Measurements from ENCODE around the gene KCNJ1. TPM values are rescaled to one million over a fixed set of nuclear protein-coding genes. Genes with fewer than 3 reads are reported as not detected.
A peak's percentile ranks its signal among the peaks of the same experiment; 100 is the strongest.

KCNJ1 gene
- total RNA-seq, 5 donors from 2014 or later (not counting 1 experiment from before 2014, with no cell fraction given), result not detected

GRCh38 chr11:128911701-128912100 lies 44.6 kb upstream of the KCNJ1 start:
- no peak overlapping the region for H3K4me3 Mint-ChIP-seq
- no peaks in the 10 kb centered on the region for H3K9me3 Mint-ChIP-seq
- ChIA-PET POLR2A (interaction anchor here in 1 of 2 donors (0.6 kb wide), 1 partner anchor 999 kb away, joined by 3 read pairs; no protein-coding TSS in a partner anchor), CTCF (no interaction called here)
- Histone ChIP-seq H3K36me3 (ENCODE audit: control insufficient read depth in 2 of 2, extremely low read depth in 1 of 2, insufficient read depth in 1 of 2, low read length in 1 of 2) (no peaks in the 10 kb centered on the region), H3K27ac (ENCODE audit: low read length) (no peak overlapping the region), H3K27me3 (replicated peaks in 1 of 2; ENCODE audit: control insufficient read depth in 2 of 2, extremely low read depth in 1 of 2, insufficient read depth in 2 of 2, low read length in 1 of 2) (peaks cover 0 to 67% of the 10 kb centered on the region in 2 experiments), H3K4me1 (ENCODE audit: control insufficient read depth in 1 of 2, extremely low read depth in 1 of 2, insufficient read depth in 2 of 2, low read length in 2 of 2) (no peaks in the 10 kb centered on the region), H3K9me3 (no peaks in the 10 kb centered on the region), H3K4me3 (ENCODE audit: control insufficient read depth in 1 of 2, extremely low read depth in 1 of 2, low read length in 1 of 2) (no peak overlapping the region)
- peaks cover 0 to 4% (median 3%) of the 10 kb centered on the region in 3 donors for H3K4me1 Mint-ChIP-seq
- no peak for DNase-seq
- no peak for ATAC-seq (replicated peaks in 1 of 4)
- 85% methylated on average over 9 of the region's 18 CpGs for WGBS (ENCODE audit: insufficient coverage)
- H3K27me3 Mint-ChIP-seq, result peaks cover 33 to 65% of the 10 kb centered on the region in 2 donors
- H3K27ac Mint-ChIP-seq, result no peak overlapping the region
- no peaks in the 10 kb centered on the region for H3K36me3 Mint-ChIP-seq

GRCh38 chr11:128911239-128911638 lies 44.1 kb upstream of the KCNJ1 start:
- H3K27ac Mint-ChIP-seq, result no peak overlapping the region
- H3K36me3 ChIP-seq (ENCODE audit: control insufficient read depth in 2 of 2, extremely low read depth in 1 of 2, insufficient read depth in 1 of 2, low read length in 1 of 2), result no peaks in the 10 kb centered on the region
- WGBS (ENCODE audit: insufficient coverage), result 91% methylated on average over 17 of the region's 17 CpGs
- CTCF ChIA-PET, result no interaction called here
- H3K27ac ChIP-seq (ENCODE audit: low read length), result no peak overlapping the region
- DNase-seq (no peak), ATAC-seq (replicated peaks in 1 of 4) (no peak)
- H3K4me1 ChIP-seq (ENCODE audit: control insufficient read depth in 1 of 2, extremely low read depth in 1 of 2, insufficient read depth in 2 of 2, low read length in 2 of 2), result peaks cover under 1 to 3% of the 10 kb centered on the region in 2 experiments
- peaks cover 4 to 6% (median 4%) of the 10 kb centered on the region in 3 donors for H3K4me1 Mint-ChIP-seq
- peaks cover 0 to 67% of the 10 kb centered on the region in 2 experiments for H3K27me3 ChIP-seq (replicated peaks in 1 of 2; ENCODE audit: control insufficient read depth in 2 of 2, extremely low read depth in 1 of 2, insufficient read depth in 2 of 2, low read length in 1 of 2)
- no peaks in the 10 kb centered on the region for H3K9me3 Mint-ChIP-seq
- H3K36me3 Mint-ChIP-seq, result no peaks in the 10 kb centered on the region
- H3K9me3 ChIP-seq, result no peaks in the 10 kb centered on the region
- H3K27me3 Mint-ChIP-seq, result peaks cover 33 to 63% of the 10 kb centered on the region in 2 donors
- H3K4me3 ChIP-seq (ENCODE audit: control insufficient read depth in 1 of 2, extremely low read depth in 1 of 2, low read length in 1 of 2), result no peak overlapping the region
- POLR2A ChIA-PET, result interaction anchor here in 1 of 2 donors (0.6 kb wide), 1 partner anchor 999 kb away, joined by 3 read pairs; no protein-coding TSS in a partner anchor
- H3K4me3 Mint-ChIP-seq, result no peak overlapping the region

GRCh38 chr11:128910576-128910975 lies 43.5 kb upstream of the KCNJ1 start:
- Mint-ChIP-seq H3K27me3 (peaks cover 32 to 61% of the 10 kb centered on the region in 2 donors), H3K36me3 (no peaks in the 10 kb centered on the region)

GRCh38 chr11:128909438-128910125 lies 42.5 kb upstream of the KCNJ1 start:
- Histone ChIP-seq H3K36me3 (ENCODE audit: control insufficient read depth in 2 of 2, extremely low read depth in 1 of 2, insufficient read depth in 1 of 2, low read length in 1 of 2) (no peaks in the 10 kb centered on the region), H3K4me3 (ENCODE audit: control insufficient read depth in 1 of 2, extremely low read depth in 1 of 2, low read length in 1 of 2) (no peak overlapping the region), H3K27me3 (replicated peaks in 1 of 2; ENCODE audit: control insufficient read depth in 2 of 2, extremely low read depth in 1 of 2, insufficient read depth in 2 of 2, low read length in 1 of 2) (peaks cover 0 to 73% of the 10 kb centered on the region in 2 experiments), H3K27ac (ENCODE audit: low read length) (no peak overlapping the region), H3K9me3 (no peaks in the 10 kb centered on the region), H3K4me1 (ENCODE audit: control insufficient read depth in 1 of 2, extremely low read depth in 1 of 2, insufficient read depth in 2 of 2, low read length in 2 of 2) (peaks cover 3 to 20% of the 10 kb centered on the region in 2 experiments)
- Mint-ChIP-seq H3K4me1 (peaks cover 10 to 15% (median 11%) of the 10 kb centered on the region in 3 donors), H3K36me3 (no peaks in the 10 kb centered on the region), H3K27me3 (peaks cover 28 to 57% of the 10 kb centered on the region in 2 donors), H3K27ac (no peak overlapping the region), H3K9me3 (no peaks in the 10 kb centered on the region), H3K4me3 (no peak overlapping the region)
- 87% methylated on average over 3 of the region's 8 CpGs for WGBS (ENCODE audit: insufficient coverage)
- DNase-seq, result no peak
- no peak for ATAC-seq (replicated peaks in 1 of 4)
- POLR2A ChIA-PET, result no interaction called here
- CTCF ChIA-PET, result no interaction called here

More at GRCh38 chr11:128910576-128910975, 43.5 kb upstream of the KCNJ1 start:
- Histone ChIP-seq H3K36me3 (ENCODE audit: control insufficient read depth in 2 of 2, extremely low read depth in 1 of 2, insufficient read depth in 1 of 2, low read length in 1 of 2) (no peaks in the 10 kb centered on the region), H3K4me1 (ENCODE audit: control insufficient read depth in 1 of 2, extremely low read depth in 1 of 2, insufficient read depth in 2 of 2, low read length in 2 of 2) (peaks cover 3 to 10% of the 10 kb centered on the region in 2 experiments), H3K27ac (ENCODE audit: low read length) (no peak overlapping the region), H3K9me3 (no peaks in the 10 kb centered on the region), H3K4me3 (ENCODE audit: control insufficient read depth in 1 of 2, extremely low read depth in 1 of 2, low read length in 1 of 2) (no peak overlapping the region), H3K27me3 (replicated peaks in 1 of 2; ENCODE audit: control insufficient read depth in 2 of 2, extremely low read depth in 1 of 2, insufficient read depth in 2 of 2, low read length in 1 of 2) (peaks cover 0 to 71% of the 10 kb centered on the region in 2 experiments)
- Mint-ChIP-seq H3K4me1 (peaks cover 9 to 13% (median 10%) of the 10 kb centered on the region in 3 donors), H3K27ac (no peak overlapping the region), H3K9me3 (no peaks in the 10 kb centered on the region), H3K4me3 (no peak overlapping the region)
- WGBS (ENCODE audit: insufficient coverage), result no CpG with 5 or more reads among the region's 3 CpGs
- ChIA-PET CTCF (interaction anchor here in 1 of 2 donors (0.7 kb wide), 1 partner anchor 80 kb away, joined by 5 read pairs; no protein-coding TSS in a partner anchor), POLR2A (no interaction called here)
- ATAC-seq (replicated peaks in 1 of 4), result no peak
- DNase-seq, result no peak

- peaks cover 10 to 22% (median 18%) of the 10 kb centered on the region in 3 donors for H3K4me1 Mint-ChIP-seq
- CTCF ChIA-PET, result no interaction called here
- H3K27me3 ChIP-seq (replicated peaks in 1 of 2; ENCODE audit: control insufficient read depth in 2 of 2, extremely low read depth in 1 of 2, insufficient read depth in 2 of 2, low read length in 1 of 2), result peaks cover 0 to 71% of the 10 kb centered on the region in 2 experiments
- H3K27ac ChIP-seq (ENCODE audit: low read length), result no peak overlapping the region
- H3K4me3 Mint-ChIP-seq, result no peak overlapping the region
- WGBS (ENCODE audit: insufficient coverage), result 26% methylated on average over 9 of the region's 12 CpGs
- H3K4me3 ChIP-seq (ENCODE audit: control insufficient read depth in 1 of 2, extremely low read depth in 1 of 2, low read length in 1 of 2), result no peak overlapping the region
- H3K27ac Mint-ChIP-seq, result no peak overlapping the region
- peak in 1 of 35 experiments; percentile 23 for DNase-seq
- peaks cover 3 to 23% of the 10 kb centered on the region in 2 experiments for H3K4me1 ChIP-seq (ENCODE audit: control insufficient read depth in 1 of 2, extremely low read depth in 1 of 2, insufficient read depth in 2 of 2, low read length in 2 of 2)
- H3K36me3 ChIP-seq (ENCODE audit: control insufficient read depth in 2 of 2, extremely low read depth in 1 of 2, insufficient read depth in 1 of 2, low read length in 1 of 2), result no peaks in the 10 kb centered on the region
- H3K9me3 Mint-ChIP-seq, result no peaks in the 10 kb centered on the region
- no peaks in the 10 kb centered on the region for H3K9me3 ChIP-seq
- H3K27me3 Mint-ChIP-seq, result peaks cover 27 to 54% of the 10 kb centered on the region in 2 donors
- POLR2A ChIA-PET, result no interaction called here
- no peaks in the 10 kb centered on the region for H3K36me3 Mint-ChIP-seq
- ATAC-seq (replicated peaks in 1 of 4), result no peak
Measured at GRCh38 chr11:128908391-128909246, 41.5 kb upstream of the KCNJ1 start.

- WGBS (ENCODE audit: insufficient coverage), result 60% methylated on average over 1 of the region's 4 CpGs
- CTCF ChIA-PET, result interaction anchor here in 1 of 2 donors (1.1 to 1.7 kb wide), 3 partner anchors 15 to 22 kb away, joined by 3 to 4 read pairs (median 3); partner anchors contain the start of gene KCNJ5
- Histone ChIP-seq H3K9me3 (no peaks in the 10 kb centered on the region), H3K27ac (ENCODE audit: low read length) (no peak overlapping the region), H3K4me3 (ENCODE audit: control insufficient read depth in 1 of 2, extremely low read depth in 1 of 2, low read length in 1 of 2) (no peak overlapping the region), H3K27me3 (replicated peaks in 1 of 2; ENCODE audit: control insufficient read depth in 2 of 2, extremely low read depth in 1 of 2, insufficient read depth in 2 of 2, low read length in 1 of 2) (peaks cover 0 to 65% of the 10 kb centered on the region in 2 experiments), H3K4me1 (ENCODE audit: control insufficient read depth in 1 of 2, extremely low read depth in 1 of 2, insufficient read depth in 2 of 2, low read length in 2 of 2) (peaks cover 3 to 23% of the 10 kb centered on the region in 2 experiments), H3K36me3 (ENCODE audit: control insufficient read depth in 2 of 2, extremely low read depth in 1 of 2, insufficient read depth in 1 of 2, low read length in 1 of 2) (no peaks in the 10 kb centered on the region)
- Mint-ChIP-seq H3K27me3 (peaks cover 28 to 48% of the 10 kb centered on the region in 2 donors), H3K9me3 (no peaks in the 10 kb centered on the region), H3K27ac (no peak overlapping the region), H3K36me3 (no peaks in the 10 kb centered on the region), H3K4me3 (no peak overlapping the region), H3K4me1 (peaks cover 10 to 27% (median 23%) of the 10 kb centered on the region in 3 donors)
- no peak for ATAC-seq (replicated peaks in 1 of 4)
- POLR2A ChIA-PET, result interaction anchor here in 1 of 2 donors (0.6 to 0.7 kb wide), 2 partner anchors 307 to 693 kb away, joined by 3 read pairs; no protein-coding TSS in a partner anchor
- no peak for DNase-seq
Measured at GRCh38 chr11:128907585-128907984, 40.5 kb upstream of the KCNJ1 start.
